GM19455 (cell line): ENCODE data around the gene MEGF11.

Source experiments
- ATAC-seq: cut with Tn5 transposase; IDR thresholded peaks from one replicate; pipeline ENCODE4 v1.9.1; 2021; ENCODE audit not compliant: unreplicated experiment

The MEGF11 gene

GRCh38 chr15:66124651-66125050 is 128.9 kb downstream of the MEGF11 start:
- no peak for ATAC-seq

- no peak for ATAC-seq
These were observed 129.8 kb downstream of the MEGF11 start for GRCh38 chr15:66123799-66124198.

GRCh38 chr15:66120422-66120821 is 133.1 kb downstream of the MEGF11 start:
- ATAC-seq: no peak

- ATAC-seq: no peak
These were observed 135.7 kb downstream of the MEGF11 start for GRCh38 chr15:66117841-66118240.

- no peak for ATAC-seq
These were observed 137.9 kb downstream of the MEGF11 start for GRCh38 chr15:66115568-66116206.

- ATAC-seq: no peak
These were observed 138.6 kb downstream of the MEGF11 start for GRCh38 chr15:66114863-66115425.

GRCh38 chr15:66112388-66112787 is 141.2 kb downstream of the MEGF11 start:
- no peak for ATAC-seq

- ATAC-seq: no peak
These were observed 142.2 kb downstream of the MEGF11 start for GRCh38 chr15:66111363-66111762.

GRCh38 chr15:66110864-66111263 is 142.7 kb downstream of the MEGF11 start:
- no peak for ATAC-seq

GRCh38 chr15:66109826-66110225 is 143.7 kb downstream of the MEGF11 start:
- no peak for ATAC-seq

GRCh38 chr15:66108483-66109265 is 144.9 kb downstream of the MEGF11 start:
- ATAC-seq: no peak

GRCh38 chr15:66107070-66107469 is 146.5 kb downstream of the MEGF11 start:
- ATAC-seq: no peak

GRCh38 chr15:66105286-66106265 is 148.0 kb downstream of the MEGF11 start:
- no peak for ATAC-seq

- ATAC-seq: no peak
These were observed 150.3 kb downstream of the MEGF11 start for GRCh38 chr15:66103293-66103590.

- ATAC-seq: no peak
These were observed 150.8 kb downstream of the MEGF11 start for GRCh38 chr15:66102563-66103292.

- no peak for ATAC-seq
These were observed 151.7 kb downstream of the MEGF11 start for GRCh38 chr15:66101715-66102395.

- no peak for ATAC-seq
These were observed 152.8 kb downstream of the MEGF11 start for GRCh38 chr15:66100761-66101160.

GRCh38 chr15:66099950-66100671 is 153.4 kb downstream of the MEGF11 start:
- ATAC-seq: no peak

- no peak for ATAC-seq
These were observed 155.6 kb downstream of the MEGF11 start for GRCh38 chr15:66098022-66098363.
